GM12878 (cell line): ENCODE data around the gene TWIST1. TPM values are rescaled to one million over a fixed set of nuclear protein-coding genes. Genes with fewer than 3 reads are reported as not detected.

Experiments
- ATAC-seq: fragments of 200-7000 bp; cut with Tn5 transposase; 3 replicates; pipeline ENCODE4 v1.9.1; 2020; ENCODE audit warnings: mild to moderate bottlenecking, moderate library complexity
- BruUV-seq: library from RNA; stranded (reverse); fragments of 400-500 nt; replicated peaks from 2 replicates; lab custom pipeline; 2021; lab: Mats Ljungman, UMichigan
- CTCF ChIA-PET: fragments of 300-600 bp; sonication (Branson Sonifier 250); formaldehyde crosslinking; extraction: SDS; loops from one replicate; lab custom pipeline; 2021; ENCODE audit warnings: inconsistent platforms; lab: Yijun Ruan, JAX
- POLR2A ChIA-PET: fragments of 350-600 bp; formaldehyde crosslinking; extraction: SDS; loops from one replicate; lab custom pipeline; 2021; ENCODE audit warnings: inconsistent platforms; lab: Charles Lee
- RAD21 ChIA-PET: fragments of 300-600 bp; sonication (Branson Sonifier 250); formaldehyde crosslinking; loops from one replicate; lab custom pipeline; 2023; ENCODE audit warnings: antibody characterized with exemption; ENCODE audit not compliant: unreplicated experiment; lab: Charles Lee
- SMC1A ChIA-PET: fragments of 300-600 bp; sonication (Branson Sonifier 250); formaldehyde crosslinking; loops from one replicate; lab custom pipeline; 2023; ENCODE audit not compliant: unreplicated experiment, uncharacterized antibody; lab: Charles Lee
- DNase-seq: peaks from one replicate; pipeline ENCODE4 v3.0.0-alpha.2; 2011; ENCODE audit warnings: low read depth, low spot score
- FAIRE-seq: peaks from 3 replicates; lab custom pipeline; 2011; peaks lifted over from hg19 to GRCh38; lab: Jason Lieb, UNC
- H2AFZ ChIP-seq: 2 replicates; pipeline ENCODE4 v1.6.0; 2011; ENCODE audit warnings: low read depth, low read length, control low read depth; ENCODE audit not compliant: control insufficient read depth
- H3K27ac ChIP-seq: 2 replicates; pipeline ENCODE4 v1.5.1; 2011; ENCODE audit warnings: control low read depth; ENCODE audit not compliant: control insufficient read depth, insufficient read depth
- H3K27me3 ChIP-seq, 2 experiments: replicated peaks in 1 of 2; 2 replicates each; pipeline versions ENCODE4 v1.6.0 to v1.6.1; 2011; ENCODE audit warnings: low read length in 1 of 2; ENCODE audit not compliant: control insufficient read depth in 2 of 2, insufficient read depth in 2 of 2
- H3K36me3 ChIP-seq, 2 experiments: 2 replicates each; pipeline ENCODE4 v1.5.1; 2011; ENCODE audit warnings: low read length in 1 of 2; ENCODE audit not compliant: control insufficient read depth in 2 of 2, insufficient read depth in 2 of 2
- H3K4me1 ChIP-seq: 2 replicates; pipeline ENCODE4 v1.6.1; 2011; ENCODE audit warnings: mild to moderate bottlenecking, low read length, moderate library complexity, mixed read lengths; ENCODE audit not compliant: control insufficient read depth, insufficient read depth
- H3K4me2 ChIP-seq: 2 replicates; pipeline ENCODE4 v1.6.0; 2011; ENCODE audit warnings: control low read depth; ENCODE audit not compliant: control insufficient read depth, insufficient read depth
- H3K4me3 ChIP-seq: fragments of 200-600 bp; sonication (generic); 2 replicates; pipeline ENCODE4 v1.5.1; 2016
- H3K79me2 ChIP-seq: 2 replicates; pipeline ENCODE4 v1.6.0; 2011; ENCODE audit warnings: low read length; ENCODE audit not compliant: control insufficient read depth, insufficient read depth
- H3K9ac ChIP-seq: 2 replicates; pipeline ENCODE4 v1.8.0; 2011; ENCODE audit warnings: low read length, control low read depth, mixed read lengths; ENCODE audit not compliant: control insufficient read depth, insufficient read depth
- H3K9me3 ChIP-seq: replicated peaks from 3 replicates; pipeline ENCODE4 v1.5.1; 2011; ENCODE audit warnings: mild to moderate bottlenecking, low read length; ENCODE audit not compliant: control insufficient read depth, insufficient read depth
- H4K20me1 ChIP-seq: 2 replicates; pipeline ENCODE4 v1.6.0; 2011; ENCODE audit not compliant: control insufficient read depth, insufficient read depth
- FOXK2 ChIP-seq: fragments of 450-650 bp; IDR thresholded peaks from 2 replicates; pipeline ENCODE4 v1.6.1; 2017; ENCODE audit warnings: mild to moderate bottlenecking, moderate library complexity
- HDAC2 ChIP-seq: fragments of 200-600 bp; sonication (generic); IDR thresholded peaks from 2 replicates; pipeline ENCODE4 v1.6.1; 2017
- HSF1 ChIP-seq: fragments of 150-350 bp; IDR thresholded peaks from 2 replicates; pipeline ENCODE4 v1.6.1; 2014; ENCODE audit warnings: mild to moderate bottlenecking, low read depth, low read length
- KAT2A ChIP-seq: conservative IDR thresholded peaks from 2 replicates; pipeline ENCODE4 v1.6.1; 2011; ENCODE audit warnings: low read depth, low read length; ENCODE audit not compliant: control insufficient read depth
- MLLT1 ChIP-seq: fragments of 450-650 bp; IDR thresholded peaks from 2 replicates; pipeline ENCODE4 v1.6.1; 2016; ENCODE audit warnings: mild to moderate bottlenecking
- NFYA ChIP-seq: IDR thresholded peaks from 2 replicates; pipeline ENCODE4 v1.6.1; 2011; ENCODE audit warnings: low read depth, mild to moderate bottlenecking, low read length, improper control_type of control experiment, borderline replicate concordance
- RCOR1 ChIP-seq: conservative IDR thresholded peaks from 2 replicates; pipeline ENCODE4 v1.6.1; 2012; ENCODE audit warnings: low read depth, low read length, improper control_type of control experiment
- SKIL ChIP-seq: fragments of 450-650 bp; IDR thresholded peaks from 2 replicates; pipeline ENCODE4 v1.6.1; 2017; ENCODE audit warnings: mild to moderate bottlenecking, low read depth, inconsistent platforms; ENCODE audit not compliant: poor library complexity, severe bottlenecking
- SMC3 ChIP-seq: IDR thresholded peaks from 2 replicates; pipeline ENCODE4 v1.6.1; 2011; ENCODE audit warnings: low read length, improper control_type of control experiment, borderline replicate concordance
- SRF ChIP-seq, 2 experiments: IDR thresholded peaks; 2 replicates each; pipeline ENCODE4 v1.6.1; 2011; ENCODE audit warnings: low read depth in 2 of 2, low read length in 2 of 2, mild to moderate bottlenecking in 1 of 2, moderate library complexity in 1 of 2
- SUZ12 ChIP-seq: fragments of 200-600 bp; sonication (generic); IDR thresholded peaks from one replicate; pipeline ENCODE4 v1.6.1; 2018; ENCODE audit warnings: antibody characterized with exemption, mild to moderate bottlenecking; ENCODE audit not compliant: unreplicated experiment
- ZBED1 ChIP-seq: IDR thresholded peaks from 2 replicates; pipeline ENCODE4 v1.6.1; 2016; ENCODE audit warnings: borderline replicate concordance
- WGBS: methylation state at CpG from one replicate; pipeline ENCODE4 v1.1.6; 2016; ENCODE audit warnings: low lambda C conversion rate; ENCODE audit not compliant: insufficient replicate concordance, insufficient coverage; ENCODE audit errors: missing lambda C conversion rate; 5-methylcytosine and 5-hydroxymethylcytosine counted together
- in situ Hi-C: fragments of 300-500 bp; cut with MboI; formaldehyde crosslinking; loops from 9 replicates; pipeline ENCODE4 v1.14.3; 2018; ENCODE audit warnings: mixed read lengths
- intact Hi-C: fragments of 100-400 bp; cut with micrococcal nuclease; formaldehyde crosslinking; loops from one replicate; pipeline ENCODE4 v1.14.2; 2022; ENCODE audit not compliant: unreplicated experiment
- polyA plus RNA-seq, 11 experiments: library from polyadenylated mRNA; depleted of rRNA in 4 of 11; unstranded in 6 of 11; stranded (reverse) in 5 of 11; fragments of >200 nt; fragmentation: Nextera tagmentation in 4 of 11; fragmentation: Illumina TruSeq in 1 of 11; extraction: Ambion mirVana in 4 of 11; extraction: Trizol in 1 of 11; gene quantifications; 1 replicate in 1 of 11; 2 replicates in 10 of 11; pipeline versions ENCODE4 v1.2.1 to v1.2.3, GENCODE V29; 2011 to 2016; ENCODE audit warnings: inconsistent platforms in 2 of 11, missing spikeins in 2 of 11, low read depth in 1 of 11
- total RNA-seq, 4 experiments: library from RNA; depleted of rRNA in 3 of 4; stranded (reverse); fragments of >200 nt in 3 of 4; fragmentation: Illumina TruSeq in 1 of 4; extraction: Trizol in 1 of 4; gene quantifications; 2 replicates each; pipeline versions ENCODE4 v1.2.1 to v1.2.3, GENCODE V29; 2013 to 2021

Gene TWIST1
- total and polyA plus RNA-seq, 10 of the 15 experiments (the other 5 are each of a cell fraction or from before 2014, with no cell fraction given) = not detected

- TF ChIP-seq FOXK2 = no peak
- TF ChIP-seq MLLT1 = no peak
These were observed 17.5 kb downstream of the TWIST1 start (continued) for GRCh38 chr7:19099924-19100323.

- H2AFZ ChIP-seq = no peak overlapping the region
- H3K79me2 ChIP-seq = no peaks in the 10 kb centered on the region
- RAD21 ChIA-PET = interaction anchor here (0.6 kb wide), 1 partner anchor 17 kb away, joined by 4 read pairs; no protein-coding TSS in a partner anchor
- in situ Hi-C loops = no loop called here
- H3K4me2 ChIP-seq = no peak overlapping the region
- no peaks in the 10 kb centered on the region for H4K20me1 ChIP-seq
- H3K27ac ChIP-seq = no peak overlapping the region
- H3K9me3 ChIP-seq = no peaks in the 10 kb centered on the region
- no peak overlapping the region for H3K9ac ChIP-seq
- no peaks in the 10 kb centered on the region for H3K36me3 ChIP-seq
- no peak for ATAC-seq
- no TSS peak for BruUV-seq
- H3K27me3 ChIP-seq = no peaks in the 10 kb centered on the region; a peak in 1 of 4 replicates
- intact Hi-C loops = no loop called here
- POLR2A ChIA-PET = no interaction called here
- no peak overlapping the region for H3K4me3 ChIP-seq
- SMC1A ChIA-PET = no interaction called here
- CTCF ChIA-PET = no interaction called here
- no peaks in the 10 kb centered on the region for H3K4me1 ChIP-seq
- TF ChIP-seq NFYA (no peak), RCOR1 (no peak)
- FAIRE-seq = no peak
- 32% methylated on average over 3 of the region's 3 CpGs for WGBS
- DNase-seq = no peak
These were observed 18.2 kb downstream of the TWIST1 start for GRCh38 chr7:19099194-19099593.

GRCh38 chr7:19098510-19098909 lies 18.9 kb downstream of the TWIST1 start:
- intact Hi-C loops = no loop called here
- no peak overlapping the region for H3K4me3 ChIP-seq
- H3K27ac ChIP-seq = no peak overlapping the region
- no peaks in the 10 kb centered on the region for H3K4me1 ChIP-seq
- WGBS = 0% methylated on average over 1 of the region's 1 CpG
- H2AFZ ChIP-seq = no peak overlapping the region
- SMC1A ChIA-PET = no interaction called here
- H3K27me3 ChIP-seq = no peaks in the 10 kb centered on the region; a peak in 1 of 4 replicates
- H4K20me1 ChIP-seq = no peaks in the 10 kb centered on the region
- no peak overlapping the region for H3K9ac ChIP-seq
- FAIRE-seq (no peak), DNase-seq (no peak), ATAC-seq (no peak)
- no peaks in the 10 kb centered on the region for H3K36me3 ChIP-seq
- RAD21 ChIA-PET = no interaction called here
- in situ Hi-C loops = no loop called here
- CTCF ChIA-PET = no interaction called here
- H3K9me3 ChIP-seq = no peaks in the 10 kb centered on the region
- BruUV-seq = no TSS peak
- no peaks in the 10 kb centered on the region for H3K79me2 ChIP-seq
- no peak overlapping the region for H3K4me2 ChIP-seq
- POLR2A ChIA-PET = no interaction called here
- TF ChIP-seq HSF1 (no peak), ZBED1 (no peak), SMC3 (no peak), KAT2A (no peak), SRF (IDR thresholded peaks at IDR 0.05; ENCODE audit: low read depth in 2 of 2, low read length in 2 of 2) (no peak), HDAC2 (no peak), SKIL (no peak), SUZ12 (no peak)
